GM19324 (cell line): Measurements from ENCODE around the gene MED12.
"Not testable (repeated sequence)": the region's sequence is repeated elsewhere in the genome, so short reads cannot be mapped to it uniquely, and the experiment has no call there.

Source experiments
- ATAC-seq: cut with Tn5 transposase; IDR thresholded peaks from one replicate; pipeline ENCODE4 v1.9.1; 2021; ENCODE audit warnings: mild to moderate bottlenecking, moderate library complexity; ENCODE audit not compliant: unreplicated experiment, low FRiP score

MED12 gene

DNA sequence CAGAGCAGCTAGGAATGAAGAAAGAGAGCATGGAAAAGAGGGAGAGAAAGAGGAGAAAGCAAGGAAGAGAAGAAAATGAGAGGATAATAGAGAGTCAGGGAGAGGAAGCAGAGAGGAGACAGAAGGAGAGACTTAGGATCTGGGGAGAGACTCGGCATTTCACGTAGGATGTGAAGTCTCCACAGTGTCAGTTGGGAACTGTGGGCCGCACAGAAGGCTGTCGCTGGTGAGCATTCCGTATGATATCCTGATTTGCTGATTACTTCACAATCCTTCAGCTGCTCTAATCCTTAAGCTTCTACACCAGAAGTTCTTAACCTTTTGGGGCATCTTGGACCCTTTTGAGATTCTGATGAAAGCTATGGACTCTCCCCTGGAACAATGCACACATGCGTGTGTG lies 40.2 kb downstream of the MED12 start:
- no peak for ATAC-seq

DNA sequence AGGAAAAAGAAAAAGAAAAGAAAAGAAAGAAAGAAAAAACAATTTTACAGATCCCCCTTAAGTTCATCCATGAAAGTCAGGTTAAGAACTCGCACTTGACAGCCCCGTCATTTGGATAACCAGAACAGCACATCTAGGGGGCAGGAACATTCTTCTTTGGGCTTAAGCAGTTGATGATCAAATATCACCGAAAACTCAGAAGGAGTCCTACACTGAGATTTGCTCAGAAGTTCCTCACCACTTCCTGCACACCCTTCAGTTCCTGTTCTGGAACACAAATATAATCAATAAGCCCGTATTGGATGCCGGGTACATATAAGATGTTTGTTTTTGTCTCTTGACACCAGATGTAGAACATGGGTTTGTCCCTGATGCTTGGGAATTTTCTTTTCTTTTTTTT lies 40.9 kb downstream of the MED12 start:
- no peak for ATAC-seq

DNA sequence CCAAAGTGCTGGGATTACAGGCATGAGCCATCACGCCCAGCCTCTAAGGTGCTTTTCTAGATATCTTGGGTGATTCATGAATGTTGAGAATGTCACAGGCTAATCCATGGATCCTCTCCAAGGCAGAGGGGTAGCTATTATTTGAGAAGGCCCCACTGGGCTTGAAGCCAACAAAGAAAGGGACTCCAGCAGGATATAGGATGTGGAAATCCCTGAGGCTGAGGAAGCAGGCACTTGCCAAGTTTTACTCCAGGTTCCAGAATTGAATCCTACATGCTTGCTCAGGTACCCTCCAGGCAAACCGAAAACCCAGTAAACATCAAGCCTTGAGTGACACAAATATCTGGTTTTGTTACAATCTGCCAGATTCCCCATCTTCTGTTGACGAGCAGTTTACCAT lies 42.1 kb downstream of the MED12 start:
- no peak for ATAC-seq

DNA sequence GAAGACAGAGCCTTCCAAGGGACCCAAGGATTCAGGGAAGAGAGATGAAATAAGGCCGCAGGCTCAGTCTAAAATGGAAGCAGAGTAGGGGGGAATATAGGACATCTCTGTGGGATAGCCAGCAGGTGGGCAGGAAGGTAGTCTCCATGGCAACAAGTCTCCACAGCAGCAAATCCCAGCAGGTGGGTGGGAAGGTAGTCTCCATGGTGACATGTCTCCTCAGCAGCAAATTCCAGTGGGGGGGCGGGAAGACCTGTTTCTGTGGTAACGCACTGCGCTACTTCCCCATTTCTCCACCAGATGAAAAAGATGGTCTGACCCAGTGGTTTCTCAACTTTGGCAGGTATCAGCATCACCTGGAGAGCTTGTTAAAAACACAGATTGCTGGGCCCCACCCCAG lies 44.6 kb downstream of the MED12 start:
- ATAC-seq, result no peak

DNA sequence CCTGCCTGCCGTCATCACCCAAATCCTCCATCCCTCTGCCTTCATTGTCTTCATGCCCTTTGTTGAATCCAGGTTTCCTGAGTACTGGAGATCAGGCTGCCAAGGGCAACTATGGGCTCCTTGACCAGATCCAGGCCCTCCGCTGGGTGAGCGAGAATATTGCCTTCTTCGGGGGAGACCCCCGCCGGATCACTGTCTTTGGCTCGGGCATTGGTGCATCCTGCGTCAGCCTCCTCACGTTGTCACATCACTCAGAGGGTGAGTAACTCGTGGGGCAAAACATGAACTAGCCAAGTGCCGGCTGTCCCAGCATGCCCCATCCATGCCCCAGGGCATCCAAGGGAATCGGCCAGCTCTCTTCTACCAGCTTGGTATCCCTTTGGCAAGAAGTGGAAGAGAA lies 45.7 kb downstream of the MED12 start:
- no peak for ATAC-seq

DNA sequence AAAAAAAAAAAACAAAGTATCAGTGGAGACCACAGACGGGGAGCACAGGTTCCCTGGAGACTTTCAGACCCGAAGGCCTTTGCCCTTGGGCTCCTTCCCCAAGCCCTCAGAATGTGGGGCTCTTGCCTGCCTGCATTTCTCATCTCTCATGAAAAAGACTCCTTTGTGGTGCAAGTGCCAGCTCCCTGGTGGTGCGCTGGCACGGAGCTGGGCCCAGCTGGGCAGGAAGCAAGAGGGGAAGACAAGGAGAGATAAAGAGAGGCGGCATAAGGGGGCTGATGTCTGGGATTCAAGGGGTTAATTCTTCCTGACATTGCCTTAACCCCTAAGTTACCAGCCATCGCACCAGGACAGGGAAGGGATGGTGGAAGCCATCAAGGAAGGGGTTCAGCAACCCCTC lies 48.1 kb downstream of the MED12 start:
- no peak for ATAC-seq

DNA sequence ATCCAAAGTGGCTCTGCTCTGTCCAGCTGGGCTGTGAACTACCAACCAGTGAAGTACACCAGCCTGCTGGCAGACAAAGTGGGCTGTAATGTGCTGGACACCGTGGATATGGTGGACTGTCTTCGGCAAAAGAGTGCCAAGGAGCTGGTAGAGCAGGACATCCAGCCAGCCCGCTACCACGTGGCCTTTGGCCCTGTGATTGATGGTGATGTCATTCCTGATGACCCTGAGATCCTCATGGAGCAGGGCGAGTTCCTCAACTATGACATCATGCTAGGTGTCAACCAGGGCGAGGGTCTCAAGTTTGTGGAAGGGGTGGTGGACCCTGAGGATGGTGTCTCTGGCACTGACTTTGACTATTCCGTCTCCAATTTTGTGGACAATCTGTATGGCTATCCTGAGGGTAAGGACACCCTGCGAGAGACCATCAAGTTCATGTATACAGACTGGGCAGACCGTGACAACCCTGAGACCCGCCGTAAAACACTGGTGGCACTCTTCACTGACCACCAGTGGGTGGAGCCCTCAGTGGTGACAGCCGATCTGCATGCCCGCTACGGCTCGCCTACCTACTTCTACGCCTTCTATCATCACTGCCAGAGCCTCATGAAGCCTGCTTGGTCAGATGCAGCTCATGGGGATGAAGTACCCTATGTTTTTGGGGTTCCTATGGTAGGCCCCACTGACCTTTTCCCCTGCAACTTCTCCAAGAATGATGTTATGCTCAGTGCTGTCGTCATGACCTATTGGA lies 48.8 kb downstream of the MED12 start:
- ATAC-seq, result no peak

DNA sequence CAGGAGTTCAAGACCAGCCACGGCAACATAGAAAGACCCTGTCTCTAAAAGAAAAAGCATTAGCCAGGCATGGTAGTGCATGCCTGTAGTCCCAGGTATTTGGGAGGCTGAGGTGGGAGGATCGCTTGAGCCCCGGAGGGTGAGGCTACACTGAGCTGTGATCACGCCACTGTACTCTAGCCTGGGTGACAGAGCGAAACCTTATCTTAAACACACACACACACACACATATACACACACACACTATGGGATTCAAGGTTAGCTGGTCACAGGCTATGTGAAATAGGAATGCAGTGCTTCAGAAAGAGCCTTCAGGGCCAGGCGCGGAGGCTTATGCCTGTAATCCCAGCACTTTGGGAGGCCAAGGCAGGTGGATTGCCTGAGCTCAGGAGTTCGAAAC lies 49.7 kb downstream of the MED12 start:
- no peak for ATAC-seq

DNA sequence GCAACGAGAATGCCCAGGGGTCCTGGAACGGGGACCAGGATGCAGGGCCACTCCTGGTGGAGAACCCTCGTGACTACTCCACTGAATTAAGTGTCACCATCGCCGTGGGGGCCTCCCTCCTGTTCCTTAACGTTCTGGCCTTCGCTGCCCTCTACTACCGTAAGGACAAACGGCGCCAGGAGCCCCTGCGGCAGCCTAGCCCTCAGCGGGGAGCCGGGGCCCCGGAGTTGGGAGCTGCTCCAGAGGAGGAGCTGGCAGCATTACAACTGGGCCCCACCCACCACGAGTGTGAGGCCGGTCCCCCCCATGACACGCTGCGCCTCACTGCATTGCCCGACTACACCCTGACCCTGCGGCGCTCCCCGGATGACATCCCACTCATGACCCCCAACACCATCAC lies 51.2 kb downstream of the MED12 start:
- ATAC-seq, result no peak

DNA sequence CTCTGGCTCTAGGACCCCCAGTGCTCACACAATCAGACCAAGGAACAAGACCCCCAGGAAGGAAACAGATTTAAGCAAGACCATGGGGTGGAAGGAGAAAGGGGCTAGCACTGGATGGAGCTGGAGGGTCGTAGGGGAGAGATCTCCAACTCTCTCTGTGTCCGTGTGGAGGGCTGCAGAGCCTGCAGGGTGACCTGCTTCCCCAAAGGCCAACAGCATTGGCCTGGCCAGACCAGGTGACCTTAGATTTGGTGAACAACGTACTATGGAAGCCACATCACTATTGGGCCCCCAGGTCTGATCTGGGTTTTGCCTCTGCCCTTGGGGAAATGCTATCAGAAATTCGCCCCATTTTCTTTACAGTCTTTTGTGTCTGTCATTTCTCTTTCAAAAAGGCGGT lies 52.3 kb downstream of the MED12 start:
- no peak for ATAC-seq

DNA sequence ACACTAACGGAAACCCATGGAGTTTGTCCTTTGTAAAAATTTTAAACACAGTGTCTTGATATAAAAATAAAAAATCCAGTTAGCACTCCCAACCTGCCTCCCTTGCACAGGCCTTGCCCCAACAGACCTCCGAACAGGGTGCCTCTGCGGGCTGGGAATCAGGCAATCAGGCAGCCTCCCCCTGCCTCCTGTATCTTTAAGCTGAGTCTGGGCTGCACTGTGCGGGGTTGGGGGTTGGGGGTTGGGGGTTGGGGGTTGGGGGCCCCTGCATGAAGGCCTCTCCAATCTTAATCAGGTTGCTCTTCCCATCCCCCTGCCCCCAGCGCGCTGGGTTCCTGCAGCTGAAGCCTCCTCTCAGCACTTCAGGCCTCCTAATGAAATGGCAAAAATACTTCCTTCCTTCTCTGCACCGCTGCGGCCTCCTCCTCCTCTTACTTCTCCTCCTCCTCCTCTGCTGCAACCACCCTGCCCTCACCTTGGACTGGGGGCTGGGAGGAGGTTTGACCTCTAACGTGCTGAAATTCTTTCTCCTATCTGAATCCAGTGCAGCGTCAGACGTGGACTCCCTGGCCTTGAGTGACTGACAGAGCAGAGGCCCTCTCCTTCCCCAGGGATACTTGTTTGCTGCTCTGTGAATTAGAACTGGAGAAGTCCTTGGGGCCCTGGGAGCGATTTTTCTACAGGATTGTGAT lies 52.9 kb downstream of the MED12 start:
- ATAC-seq, result no peak

DNA sequence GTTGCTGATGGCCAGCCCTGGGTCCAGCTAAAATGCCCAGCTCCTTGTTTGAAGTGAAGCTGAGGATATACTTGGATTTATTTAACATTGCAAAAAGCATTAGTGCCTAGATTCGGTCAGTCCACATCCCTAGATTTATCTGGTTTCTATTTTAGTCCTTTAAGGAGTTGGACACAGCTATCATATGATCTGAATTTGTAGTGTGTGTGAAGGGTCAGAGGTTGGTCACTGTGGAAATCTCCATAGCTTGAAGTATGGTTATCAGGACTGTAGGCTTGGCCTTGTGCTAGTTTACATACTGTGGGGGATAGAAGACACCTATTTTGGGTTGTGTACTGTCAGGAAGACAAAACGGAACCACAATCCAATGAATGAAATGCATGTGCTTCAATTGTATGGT lies 55.0 kb downstream of the MED12 start:
- no peak for ATAC-seq

DNA sequence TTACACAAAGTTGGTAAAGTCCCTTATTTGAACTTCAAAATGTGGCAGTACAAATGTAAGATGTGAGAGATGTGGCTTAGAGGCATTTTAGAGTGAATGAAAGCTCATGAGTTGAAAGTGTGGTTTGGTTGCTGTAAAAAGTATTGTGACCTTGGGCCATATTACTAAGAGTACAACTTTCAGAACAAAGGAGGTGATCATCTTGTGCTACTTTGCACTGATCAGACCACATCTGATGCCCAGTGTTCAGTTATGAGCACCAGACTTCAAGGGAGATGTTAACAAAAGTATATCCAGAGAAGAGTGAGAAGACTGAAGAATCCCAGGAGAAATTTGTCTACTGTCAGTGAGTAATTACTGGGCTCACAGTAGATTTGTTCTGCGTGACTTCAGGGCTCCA lies 56.4 kb downstream of the MED12 start:
- ATAC-seq, result no peak

DNA sequence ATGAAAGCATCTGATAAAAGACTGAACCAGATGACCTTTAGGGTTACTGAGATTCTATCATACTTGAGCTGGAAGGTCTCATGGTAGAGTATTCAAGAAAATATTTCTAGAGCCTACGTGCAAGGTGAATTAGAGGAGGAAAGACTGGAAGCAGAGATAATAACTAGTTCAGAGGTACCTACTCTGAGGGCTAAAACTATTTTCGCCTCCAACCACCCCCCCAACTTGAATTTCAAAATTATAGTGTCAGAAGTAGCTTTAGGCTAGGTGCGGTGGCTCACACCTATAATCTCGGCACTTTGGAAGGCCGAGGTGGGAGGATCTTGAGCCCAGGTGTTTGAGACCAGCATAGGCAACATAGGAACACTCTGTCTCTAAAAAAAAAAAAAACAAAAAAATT lies 57.1 kb downstream of the MED12 start:
- no peak for ATAC-seq

DNA sequence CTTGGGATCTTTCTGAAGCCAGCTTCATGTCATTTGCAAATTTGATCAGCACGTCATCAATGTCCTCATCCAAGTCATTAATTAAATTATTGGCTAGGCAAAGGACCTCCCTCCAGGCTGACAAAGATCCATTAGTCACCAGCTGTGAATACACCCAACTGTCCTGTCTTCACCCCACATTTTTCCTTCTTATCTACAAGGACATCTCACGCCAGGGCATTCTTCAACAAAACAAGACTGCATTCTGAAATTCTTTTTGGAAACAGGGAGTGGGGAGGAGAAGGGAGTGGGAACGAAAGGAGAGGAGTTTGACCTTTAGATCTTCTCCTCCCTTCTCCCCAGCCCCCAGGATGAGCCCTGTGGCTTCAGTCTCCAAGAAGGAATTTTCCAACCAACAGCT lies 58.9 kb downstream of the MED12 start:
- no peak for ATAC-seq

DNA sequence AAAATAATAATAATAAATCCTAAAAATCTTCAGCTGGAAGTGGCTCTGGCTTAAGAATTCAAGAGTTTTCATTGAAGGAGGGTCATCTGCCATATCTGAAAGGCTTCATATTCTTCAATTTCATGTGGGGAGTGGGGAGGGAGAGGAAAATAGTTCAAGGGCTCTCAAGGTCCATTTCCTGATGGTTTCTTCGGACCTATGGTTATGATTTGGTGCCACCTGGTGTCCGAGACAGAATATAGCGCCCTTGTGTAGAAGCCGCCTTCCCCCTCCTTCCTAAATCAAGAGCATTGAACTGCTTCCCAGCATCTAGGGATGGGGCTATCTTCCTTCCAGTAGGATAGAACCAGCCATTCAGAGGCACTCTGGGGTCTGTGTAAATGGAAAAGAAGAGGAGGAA lies 60.5 kb downstream of the MED12 start:
- ATAC-seq, result peak; percentile 32

DNA sequence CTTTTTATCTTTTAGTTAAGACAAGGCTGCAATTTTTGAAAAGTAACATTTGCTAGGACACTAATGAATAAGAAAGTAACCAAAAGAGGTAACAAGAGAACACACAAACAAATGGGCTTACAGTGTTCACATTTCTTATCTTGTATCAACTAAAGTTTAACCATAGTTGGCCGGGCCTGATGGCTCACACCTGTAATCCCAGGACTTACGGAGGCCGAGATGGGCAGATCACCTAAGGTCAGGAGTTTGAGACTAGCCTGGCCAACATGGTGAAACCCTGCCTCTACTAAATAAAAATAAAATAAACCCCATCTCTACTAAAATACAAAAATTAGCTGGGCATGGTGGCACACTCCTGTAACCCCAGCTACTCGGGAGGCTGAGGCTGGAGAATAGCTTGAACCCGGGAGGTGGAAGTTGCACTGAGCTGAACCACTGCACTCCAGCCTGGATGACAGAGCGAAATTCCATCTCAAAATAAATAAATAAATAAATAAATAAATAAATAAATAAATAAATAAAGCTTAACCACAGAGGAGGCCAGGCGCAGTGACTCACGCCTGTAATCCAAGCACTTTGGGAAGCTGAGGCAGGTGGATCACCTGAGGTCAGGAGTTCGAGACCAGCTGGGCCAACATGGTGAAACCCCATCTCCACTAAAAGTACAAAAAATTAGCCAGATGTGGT lies 62.3 kb downstream of the MED12 start:
- ATAC-seq, result not testable (repeated sequence)

DNA sequence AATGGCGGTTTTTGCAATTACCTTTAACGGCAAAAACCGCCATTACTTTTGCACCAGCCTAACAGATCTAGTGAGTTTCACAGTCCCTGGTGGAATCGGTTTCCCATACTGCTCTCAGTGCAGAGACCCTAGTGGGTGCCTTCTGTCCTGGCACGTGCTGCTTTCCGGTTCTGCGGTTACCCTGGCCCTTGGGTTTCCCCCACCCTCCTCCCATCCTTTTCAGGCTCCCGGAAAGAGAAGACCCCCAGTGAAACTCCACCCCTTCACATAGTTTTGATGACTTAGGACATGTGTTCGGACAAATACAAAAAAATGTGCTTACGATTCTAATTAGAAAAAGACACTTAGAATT lies 63.1 kb downstream of the MED12 start:
- ATAC-seq, result peak; percentile 40

DNA sequence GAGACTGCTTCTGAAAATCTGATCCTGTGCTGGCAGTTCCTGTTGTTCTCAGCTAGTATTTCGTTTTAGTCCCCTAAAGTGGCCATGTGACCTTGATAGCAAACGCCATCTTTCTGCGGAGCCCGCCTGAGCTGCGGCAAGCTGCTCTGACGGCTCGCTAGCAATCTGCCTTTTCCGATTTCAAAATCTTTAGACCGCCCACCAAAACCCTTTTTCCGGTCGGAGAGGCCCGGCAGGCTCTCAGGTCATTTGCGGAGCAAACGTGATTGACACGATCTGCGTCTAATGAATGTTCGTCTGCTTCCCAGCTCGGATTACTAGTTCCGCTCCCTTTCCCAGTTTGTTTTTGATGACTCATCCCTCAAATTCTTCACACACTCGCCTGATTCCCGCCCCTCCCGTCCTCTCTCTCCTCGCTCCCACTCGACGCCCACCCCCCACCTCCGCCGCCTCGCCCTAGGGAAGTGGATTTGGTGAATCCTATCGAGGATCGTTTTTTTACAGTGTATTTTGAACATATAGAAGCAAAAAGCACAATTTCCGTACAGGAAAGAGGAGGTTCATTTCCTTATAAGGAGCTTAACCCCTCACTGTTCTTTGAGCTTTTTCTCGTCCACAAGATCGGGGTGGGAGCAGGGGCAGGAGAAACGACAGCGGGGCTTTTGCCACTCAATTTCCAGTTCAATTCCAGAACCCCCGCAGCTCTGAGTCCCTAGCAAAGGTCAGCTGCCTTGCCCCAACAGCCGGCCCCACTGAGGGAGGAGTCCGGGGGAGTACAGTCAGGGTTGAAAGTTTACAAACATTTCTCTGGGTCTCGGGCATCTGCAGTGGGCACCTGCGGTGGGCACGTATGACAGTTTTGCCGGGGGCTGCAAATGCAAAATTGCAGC lies 63.8 kb downstream of the MED12 start:
- ATAC-seq, result peak; percentile 87

DNA sequence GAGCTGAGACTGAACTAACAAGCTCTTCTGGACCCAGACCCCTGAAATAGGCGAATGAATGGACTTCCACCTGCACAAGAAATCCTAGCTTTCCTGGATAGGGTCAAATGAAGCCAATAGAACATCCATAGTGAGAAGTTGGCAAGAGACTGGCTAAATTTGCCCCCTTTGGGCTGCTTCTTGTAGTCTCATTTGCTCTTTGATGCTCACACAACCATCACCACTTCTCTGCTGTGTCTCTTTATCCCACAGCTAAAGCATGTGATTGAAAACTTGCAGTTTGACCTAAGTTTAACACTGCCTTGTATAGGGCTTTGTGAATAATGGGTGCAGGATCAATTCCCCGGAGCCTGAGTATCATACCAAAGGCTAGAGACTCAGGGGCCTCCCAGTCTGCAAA lies 64.5 kb downstream of the MED12 start:
- ATAC-seq, result no peak

DNA sequence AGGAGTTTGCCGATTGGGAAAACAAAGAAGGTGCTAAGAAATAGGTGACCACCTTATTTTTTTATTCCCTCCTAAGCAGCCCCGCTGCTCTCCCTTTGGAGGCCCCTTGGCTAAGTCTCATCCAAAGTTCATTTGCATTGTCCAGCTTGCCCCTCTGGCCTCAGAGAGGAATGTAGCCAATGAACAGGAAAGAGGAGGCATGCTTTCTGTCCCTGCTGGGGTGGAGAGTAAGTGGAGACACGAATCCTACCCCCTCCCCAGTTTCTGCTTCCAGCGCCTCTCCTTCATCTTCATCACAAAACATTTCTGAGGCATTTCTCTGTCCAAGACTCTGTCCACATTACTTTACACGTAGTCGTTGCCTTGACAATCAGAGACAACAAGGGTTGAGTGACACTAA lies 64.9 kb downstream of the MED12 start:
- no peak for ATAC-seq
